ENCODE data around the gene EML6.

The EML6 gene

DNA sequence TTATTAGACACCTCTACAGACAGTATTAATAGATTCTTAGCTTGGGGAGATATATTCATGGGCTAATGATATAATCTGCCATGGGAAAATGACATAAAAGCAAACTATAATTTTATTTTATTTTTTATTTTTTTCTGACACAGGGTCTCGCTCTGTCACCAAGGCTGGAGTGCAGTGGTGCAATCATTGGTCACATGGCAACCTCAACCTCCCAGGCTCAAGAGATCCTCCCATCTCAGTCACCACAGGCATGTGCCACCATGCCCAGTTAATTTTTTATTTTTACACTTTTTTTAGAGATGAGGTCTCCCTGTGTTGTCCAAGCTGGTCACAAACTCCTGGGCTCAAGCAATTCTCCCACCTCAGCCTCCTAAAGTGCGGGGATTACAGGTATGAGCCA, 287.5 kb downstream of the EML6 start:
- Histone ChIP-seq H3K4me2 (peak overlapping the region; percentile 72), H3K36me3 (peaks cover under 1% of the 10 kb centered on the region; the same call in 1 of the 2 replicates), H3K4me1 (peaks cover 74% of the 10 kb centered on the region), H3K9me3 (no peaks in the 10 kb centered on the region), H3K27ac (0 out of 2 replicates have a peak overlapping the region, but pooled peaks have one; percentile 33), H3K9ac (no peak overlapping the region), H4K20me1 (peaks cover 100% of the 10 kb centered on the region), H3K27me3 (no peaks in the 10 kb centered on the region), H3K4me3 (no peak overlapping the region)
- no peak for TF ChIP-seq Cebpa-rat (IDR thresholded peaks at IDR 0.05)

DNA sequence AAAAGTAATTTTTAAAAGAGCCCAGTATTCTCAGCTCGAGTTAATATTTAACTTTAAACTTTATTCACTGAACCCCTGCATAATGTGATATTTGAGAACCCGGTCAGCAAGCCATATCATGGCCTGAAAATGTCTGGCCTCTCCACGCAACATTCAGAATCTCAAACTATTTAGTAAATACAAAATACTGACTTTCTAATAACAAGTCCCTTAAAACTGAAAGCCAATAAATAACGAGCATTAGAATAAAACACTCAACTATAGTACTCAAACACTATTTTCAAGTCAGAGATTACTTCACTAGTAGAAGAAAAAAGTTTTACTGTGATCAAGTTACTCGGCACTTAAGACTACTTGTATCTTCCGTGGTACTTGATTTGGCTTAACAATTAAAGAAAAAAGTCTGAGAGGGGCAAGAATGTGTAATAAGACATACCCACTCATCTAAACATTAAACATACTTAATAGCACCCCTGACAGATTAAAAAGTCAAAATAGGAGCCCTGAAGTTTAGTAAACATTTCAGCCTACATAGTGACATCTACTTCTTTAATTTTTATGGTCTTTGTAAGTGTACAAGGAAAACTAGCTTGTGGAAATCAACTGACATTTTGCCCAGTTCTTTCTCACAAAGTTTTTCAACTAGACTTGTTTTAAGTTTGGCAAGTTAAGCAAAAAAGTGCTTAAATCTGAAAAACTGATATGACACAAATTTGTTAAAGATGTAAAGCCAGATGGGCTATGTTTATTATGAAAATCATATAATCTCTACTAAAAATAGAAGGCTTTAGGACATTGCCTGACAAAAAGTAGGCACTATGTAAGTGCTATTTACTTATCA, 288.6 kb downstream of the EML6 start:
- Histone ChIP-seq H3K27ac (peak overlapping the region; percentile 0; the same call in 1 of the 2 replicates), H4K20me1 (peaks cover 99% of the 10 kb centered on the region), H3K4me2 (peak overlapping the region; percentile 72), H3K36me3 (peaks cover 9% of the 10 kb centered on the region), H3K9me3 (peaks cover 7% of the 10 kb centered on the region), H3K4me1 (peaks cover 65% of the 10 kb centered on the region), H3K4me3 (no peak overlapping the region), H3K9ac (no peak overlapping the region), H3K27me3 (no peaks in the 10 kb centered on the region)
- no peak for TF ChIP-seq Cebpa-rat (IDR thresholded peaks at IDR 0.05)

DNA sequence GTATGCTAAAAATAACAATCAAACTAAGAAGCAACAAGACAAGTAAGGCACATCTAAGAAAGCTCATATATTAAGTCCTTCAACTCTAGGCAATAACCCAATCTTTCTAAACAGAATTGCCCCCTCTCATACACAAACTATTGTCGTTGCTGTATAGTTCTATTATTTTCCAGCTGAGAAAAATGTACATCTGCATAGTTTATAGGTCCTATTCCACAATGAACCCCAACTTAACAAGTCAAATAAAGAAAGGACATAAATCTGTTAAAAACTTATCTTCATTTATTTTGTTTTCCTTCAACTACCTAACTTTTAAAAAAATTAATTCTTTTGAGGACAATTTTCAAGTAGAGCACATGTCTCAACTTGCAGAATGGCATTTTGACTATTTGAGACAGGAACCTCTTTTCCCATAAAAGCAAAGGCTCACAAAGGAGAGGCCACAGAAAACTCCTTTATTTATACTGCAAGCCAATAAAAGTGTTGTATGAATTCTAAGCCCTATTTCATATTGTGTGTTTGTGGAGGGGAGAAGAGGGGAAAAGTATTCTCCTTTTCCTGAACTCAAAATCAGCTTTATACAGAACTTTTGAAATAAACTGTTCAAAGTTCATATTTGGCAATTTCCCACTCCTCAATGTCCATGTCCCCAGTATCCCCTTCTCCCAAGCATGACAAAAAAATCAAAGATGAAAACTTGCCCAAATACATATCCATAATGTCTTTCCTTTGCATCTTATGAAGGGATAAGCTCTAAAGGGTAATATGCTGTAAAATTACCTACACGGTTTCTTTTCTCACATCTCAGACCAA, 289.4 kb downstream of the EML6 start:
- Histone ChIP-seq H3K27ac (peak overlapping the region; percentile 0), H3K4me2 (peak overlapping the region; percentile 72), H3K27me3 (no peaks in the 10 kb centered on the region), H3K4me3 (no peak overlapping the region), H4K20me1 (peaks cover 99% of the 10 kb centered on the region), H3K9me3 (peaks cover 7% of the 10 kb centered on the region), H3K36me3 (peaks cover 16% of the 10 kb centered on the region), H3K9ac (no peak overlapping the region), H3K4me1 (peaks cover 57% of the 10 kb centered on the region)
- TF ChIP-seq Cebpa-rat (IDR thresholded peaks at IDR 0.05) = no peak

DNA sequence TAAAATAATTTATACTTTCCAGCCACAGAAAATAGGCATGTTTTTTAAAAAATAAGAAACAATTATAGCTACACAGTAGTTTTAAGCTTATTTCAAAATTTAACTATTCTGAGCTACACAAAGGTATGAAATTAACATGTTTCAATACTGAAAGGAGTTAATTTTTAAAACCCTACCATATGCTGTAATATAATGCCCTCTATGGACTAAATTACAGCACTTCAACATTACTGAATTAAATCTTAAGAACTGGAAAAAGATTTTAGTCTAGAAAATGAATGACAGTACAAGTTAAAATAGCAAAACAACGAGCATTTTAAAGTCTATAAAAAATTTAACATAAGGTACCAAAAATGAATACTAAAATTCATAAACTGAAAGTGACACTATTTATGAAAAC, 290.5 kb downstream of the EML6 start:
- Histone ChIP-seq H3K4me1 (peaks cover 55% of the 10 kb centered on the region), H3K4me3 (no peak overlapping the region), H3K36me3 (peaks cover 26% of the 10 kb centered on the region), H3K27ac (no peak overlapping the region), H3K9ac (no peak overlapping the region), H4K20me1 (peaks cover 99% of the 10 kb centered on the region), H3K9me3 (peaks cover 7% of the 10 kb centered on the region), H3K4me2 (peak overlapping the region; percentile 14; the same call in 1 of the 2 replicates), H3K27me3 (no peaks in the 10 kb centered on the region)
- no peak for TF ChIP-seq Cebpa-rat (IDR thresholded peaks at IDR 0.05)

DNA sequence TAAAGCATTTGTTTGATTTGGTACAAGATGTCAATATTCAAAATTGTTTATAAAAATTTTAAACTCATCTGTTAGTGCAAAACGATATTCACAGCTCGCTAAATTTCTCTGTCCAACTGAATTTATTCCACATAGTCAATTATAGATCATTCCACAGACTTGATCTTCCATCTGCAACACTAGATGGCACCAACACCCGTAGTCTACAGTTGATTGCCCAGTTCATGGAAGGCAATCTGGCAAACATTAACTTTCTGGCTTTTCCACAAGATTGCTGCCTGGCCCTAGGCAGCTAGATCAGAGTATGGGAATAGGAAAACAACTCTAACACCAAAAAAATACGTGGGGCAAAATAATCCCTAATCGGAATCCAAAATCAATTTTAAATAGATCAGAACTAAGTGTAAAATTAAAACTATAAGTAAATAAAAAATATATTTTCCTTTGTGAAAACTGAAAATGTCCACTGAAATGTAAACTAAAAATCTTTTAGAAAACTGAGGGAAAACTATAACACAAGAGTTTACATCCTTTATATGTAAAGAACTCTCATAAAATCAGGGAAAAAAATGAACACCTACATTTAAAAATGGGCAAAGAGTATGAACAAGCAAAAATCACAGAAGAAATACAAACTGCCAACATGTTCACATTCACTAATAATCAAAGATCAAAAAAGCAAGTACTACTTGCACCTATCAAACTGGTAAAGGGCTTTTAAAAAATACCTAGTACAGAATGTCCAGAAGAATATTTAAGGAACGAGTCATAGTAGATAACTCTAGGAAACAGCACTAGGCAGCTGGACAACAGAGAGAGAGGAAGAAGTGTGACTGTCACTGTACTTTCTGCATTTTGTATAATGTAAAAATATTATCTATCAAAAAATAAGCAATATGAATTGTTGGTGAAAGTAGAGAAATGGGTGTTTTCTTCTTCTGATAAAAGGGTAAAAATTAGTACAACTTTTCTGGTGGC, 291.8 kb downstream of the EML6 start:
- Histone ChIP-seq H3K27me3 (no peaks in the 10 kb centered on the region), H3K4me3 (no peak overlapping the region), H3K4me1 (peaks cover 57% of the 10 kb centered on the region), H3K4me2 (no peak overlapping the region), H3K9ac (no peak overlapping the region), H4K20me1 (peaks cover 99% of the 10 kb centered on the region), H3K36me3 (peaks cover 31% of the 10 kb centered on the region), H3K9me3 (peaks cover 10% of the 10 kb centered on the region), H3K27ac (no peak overlapping the region)
- TF ChIP-seq Cebpa-rat (IDR thresholded peaks at IDR 0.05) = no peak

DNA sequence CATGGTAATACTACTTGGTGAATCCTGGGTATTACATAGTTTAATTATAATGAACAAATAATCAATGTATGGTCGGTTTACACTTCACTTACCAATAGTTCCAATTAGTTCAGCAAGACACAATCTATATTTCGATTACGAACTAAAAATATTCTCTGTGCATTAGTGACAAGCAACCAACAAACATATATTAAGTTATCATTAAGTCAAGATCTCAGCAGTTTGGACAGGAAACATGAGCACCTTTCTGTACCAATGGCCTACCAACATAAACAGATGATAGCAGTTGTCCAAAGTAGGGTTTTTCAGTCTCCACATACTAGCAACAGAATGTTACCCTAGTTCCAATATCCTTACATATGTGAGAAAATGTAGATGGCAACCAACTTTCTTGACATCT, 294.0 kb downstream of the EML6 start:
- H3K4me2 ChIP-seq = no peak overlapping the region
- peaks cover 48% of the 10 kb centered on the region for H3K36me3 ChIP-seq
- H3K4me3 ChIP-seq = no peak overlapping the region
- H3K27me3 ChIP-seq = no peaks in the 10 kb centered on the region
- H3K4me1 ChIP-seq = peaks cover 45% of the 10 kb centered on the region
- H3K9me3 ChIP-seq = peaks cover 16% of the 10 kb centered on the region
- H4K20me1 ChIP-seq = peaks cover 99% of the 10 kb centered on the region
- no peak overlapping the region for H3K27ac ChIP-seq
- no peak for TF ChIP-seq Cebpa-rat (IDR thresholded peaks at IDR 0.05)
- H3K9ac ChIP-seq = no peak overlapping the region

DNA sequence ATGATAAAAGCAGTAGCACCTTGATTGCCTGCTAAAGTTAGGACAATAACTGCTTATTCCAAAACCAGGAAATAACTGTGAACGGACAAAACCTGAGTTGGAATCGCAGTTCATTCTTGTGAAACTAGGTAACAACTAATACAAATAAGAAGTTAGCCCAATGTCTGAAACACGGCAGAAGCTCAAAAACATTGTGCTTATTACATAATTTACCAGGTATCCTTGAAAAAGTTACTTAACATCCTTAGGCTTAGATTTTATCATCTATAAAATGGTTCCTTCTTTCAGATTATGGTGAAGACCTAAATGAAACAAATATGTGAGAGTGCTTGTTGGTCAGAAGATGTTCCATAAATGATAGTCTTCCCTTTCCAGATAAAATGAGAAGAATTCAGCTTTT, 294.4 kb downstream of the EML6 start:
- Histone ChIP-seq H4K20me1 (peaks cover 99% of the 10 kb centered on the region), H3K27ac (no peak overlapping the region), H3K9me3 (peaks cover 16% of the 10 kb centered on the region), H3K9ac (no peak overlapping the region), H3K27me3 (no peaks in the 10 kb centered on the region), H3K4me3 (no peak overlapping the region), H3K4me1 (peaks cover 42% of the 10 kb centered on the region), H3K36me3 (peaks cover 53% of the 10 kb centered on the region), H3K4me2 (no peak overlapping the region)
- TF ChIP-seq Cebpa-rat (IDR thresholded peaks at IDR 0.05) = no peak

DNA sequence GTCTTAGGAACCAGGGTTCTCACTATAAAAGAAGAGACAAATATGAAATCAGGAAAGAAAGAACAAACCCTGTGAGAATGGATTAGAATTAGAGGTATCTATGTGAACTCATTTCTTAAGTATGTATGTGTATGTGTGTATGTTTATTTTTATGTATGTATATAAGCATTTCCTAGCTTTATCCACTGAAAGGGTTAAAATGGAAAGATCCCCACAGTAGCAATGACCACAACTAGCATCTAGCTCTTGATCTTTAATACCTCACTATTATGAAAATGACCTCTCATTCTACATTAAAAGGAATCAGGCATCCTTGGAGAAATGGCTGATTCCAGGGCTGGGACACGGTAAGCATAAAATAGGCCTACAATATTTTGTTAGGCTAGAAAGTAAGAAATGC, 295.2 kb downstream of the EML6 start:
- Histone ChIP-seq H3K4me2 (no peak overlapping the region), H3K36me3 (peaks cover 57% of the 10 kb centered on the region), H3K4me1 (peaks cover 38% of the 10 kb centered on the region), H3K27ac (no peak overlapping the region), H3K9ac (no peak overlapping the region), H3K4me3 (no peak overlapping the region), H4K20me1 (peaks cover 99% of the 10 kb centered on the region), H3K27me3 (no peaks in the 10 kb centered on the region), H3K9me3 (peaks cover 16% of the 10 kb centered on the region)
- no peak for TF ChIP-seq Cebpa-rat (IDR thresholded peaks at IDR 0.05)

Measured in BLaER1 (cell line).